NCI-H524 treated with DMSO at 0.1 percent for 48 hours (cell line): Measurements from ENCODE around the gene CALCA.

Experiments used
- DNase-seq: peaks from one replicate; lab custom pipeline; 2025; lab: John Stamatoyannopoulos, UW

CALCA gene

DNA sequence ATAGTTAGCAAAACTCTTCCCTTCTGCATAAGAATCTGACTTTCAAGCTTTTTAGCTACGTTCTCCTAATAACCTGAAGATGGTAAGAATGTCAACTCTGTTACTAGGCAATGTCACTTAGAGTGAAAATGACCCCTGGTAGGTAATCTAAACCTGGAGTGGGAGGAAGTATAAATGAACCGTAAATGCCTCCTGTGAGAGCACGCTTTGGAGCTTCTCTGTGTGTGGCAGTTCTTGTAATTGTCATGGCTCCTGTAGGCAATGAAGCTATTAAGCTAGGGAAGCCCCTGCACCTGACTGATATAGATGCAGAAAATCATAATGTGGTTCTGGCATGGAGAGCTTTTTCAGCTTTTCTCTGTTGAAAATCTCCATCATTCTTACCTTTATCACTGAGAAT lies 29.4 kb downstream of the CALCA start:
- no peak for DNase-seq

DNA sequence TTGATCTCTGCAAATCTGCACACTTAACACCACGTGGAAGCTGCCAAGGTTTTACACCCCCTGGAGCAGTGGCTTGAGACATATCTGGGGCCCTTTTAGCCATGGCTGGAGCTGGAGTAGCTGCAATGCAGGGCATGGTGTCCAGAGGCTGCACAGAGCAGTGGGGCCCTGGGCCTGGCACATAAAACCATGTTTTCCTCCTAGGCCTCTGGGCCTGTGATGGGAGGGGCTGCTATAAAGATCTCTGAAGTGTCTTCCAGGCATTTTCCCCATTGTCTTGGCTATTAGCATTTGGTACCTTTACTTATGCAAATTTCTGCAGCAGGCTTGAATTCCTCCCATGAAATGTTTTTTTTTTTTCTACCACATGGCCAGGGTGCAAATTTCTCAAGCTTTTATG lies 33.2 kb downstream of the CALCA start:
- DNase-seq: no peak

DNA sequence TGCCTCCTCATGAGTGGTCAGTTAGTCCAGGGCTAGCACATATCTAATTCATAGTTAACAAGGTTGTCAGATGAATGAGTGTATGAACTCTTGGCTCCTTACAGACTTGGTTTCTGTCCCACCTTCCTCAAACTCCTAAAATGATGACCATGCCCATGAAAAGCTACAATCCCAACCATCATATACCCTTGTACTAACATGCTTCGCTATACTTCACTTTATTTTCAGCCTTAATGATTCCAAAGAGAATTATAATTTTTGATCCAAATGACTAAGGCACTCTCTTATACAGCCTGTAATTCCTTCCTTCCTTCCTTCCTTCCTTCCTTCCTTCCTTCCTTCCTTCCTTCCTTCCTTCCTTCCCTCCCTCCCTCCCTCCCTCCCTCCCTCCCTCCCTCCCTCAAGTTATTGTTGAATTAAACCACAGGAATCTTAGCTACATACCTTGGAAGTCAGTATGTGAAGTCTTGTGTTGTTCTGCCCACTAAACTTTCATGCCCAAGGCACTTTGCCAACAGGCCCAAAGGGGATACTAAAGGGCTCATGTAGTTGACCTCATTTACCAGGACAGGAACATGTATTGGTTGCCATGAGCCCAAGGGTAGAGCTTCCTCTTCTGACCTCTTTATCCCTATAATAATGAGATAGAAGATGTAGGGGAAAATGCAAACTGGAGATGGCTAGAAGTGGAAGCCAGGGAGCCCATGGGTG lies 37.4 kb downstream of the CALCA start:
- no peak for DNase-seq

DNA sequence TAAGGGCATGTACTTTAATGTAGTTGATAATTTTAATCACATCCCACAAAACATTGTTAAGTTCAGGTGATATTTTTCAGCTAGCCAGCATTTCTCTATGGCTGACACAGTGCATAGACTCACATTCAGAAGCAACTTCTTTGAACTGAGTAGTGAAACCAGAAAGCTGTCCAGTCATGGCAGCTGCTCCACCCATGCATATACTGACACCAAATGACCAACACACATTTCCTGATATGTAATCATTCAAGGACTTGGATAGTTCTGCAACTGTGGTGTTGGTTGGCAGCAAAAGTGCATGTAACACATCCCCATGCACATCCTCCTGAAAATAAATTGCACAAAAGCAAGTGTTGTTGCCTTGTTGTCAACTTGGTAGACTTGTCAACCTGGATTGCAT lies 39.7 kb downstream of the CALCA start:
- DNase-seq: no peak

DNA sequence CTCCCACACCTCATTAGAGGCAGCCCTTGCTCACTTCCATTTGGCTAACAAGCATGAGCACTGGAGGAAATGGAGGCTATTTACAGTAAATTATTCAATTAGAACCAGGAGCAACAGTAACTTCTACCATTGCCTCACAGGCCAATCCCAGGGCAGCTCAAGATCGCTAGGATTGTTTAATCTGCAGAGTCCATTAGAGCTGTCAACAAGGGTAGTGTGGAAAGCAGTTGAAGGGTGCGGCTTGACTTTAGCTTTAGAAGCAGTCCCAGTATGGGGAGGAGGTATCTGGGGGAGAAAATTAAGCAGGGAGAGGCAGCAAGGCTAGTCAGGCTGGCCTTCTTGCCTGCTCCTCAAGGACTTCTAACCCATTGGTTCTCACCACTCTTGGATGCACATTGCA lies 41.8 kb downstream of the CALCA start:
- DNase-seq: no peak

DNA sequence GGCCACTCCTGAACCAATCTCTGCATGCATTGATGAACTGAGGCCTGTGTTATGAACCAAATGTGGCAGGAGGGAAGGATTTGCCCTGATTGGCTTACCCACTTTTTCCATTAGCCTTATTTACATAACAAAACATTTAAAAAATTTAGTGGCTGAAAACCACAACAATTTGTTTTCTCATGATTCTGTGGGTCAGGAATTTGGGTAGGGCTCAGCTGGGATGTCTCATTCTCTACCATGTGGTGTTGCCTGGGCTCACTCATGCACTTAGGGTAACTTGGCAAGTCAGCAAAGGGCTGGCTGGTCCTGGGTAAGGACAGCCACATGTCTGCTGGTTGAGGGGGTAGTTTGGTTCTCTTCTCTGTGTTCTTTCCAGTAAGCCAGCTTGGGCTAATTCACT lies 45.0 kb downstream of the CALCA start:
- no peak for DNase-seq

DNA sequence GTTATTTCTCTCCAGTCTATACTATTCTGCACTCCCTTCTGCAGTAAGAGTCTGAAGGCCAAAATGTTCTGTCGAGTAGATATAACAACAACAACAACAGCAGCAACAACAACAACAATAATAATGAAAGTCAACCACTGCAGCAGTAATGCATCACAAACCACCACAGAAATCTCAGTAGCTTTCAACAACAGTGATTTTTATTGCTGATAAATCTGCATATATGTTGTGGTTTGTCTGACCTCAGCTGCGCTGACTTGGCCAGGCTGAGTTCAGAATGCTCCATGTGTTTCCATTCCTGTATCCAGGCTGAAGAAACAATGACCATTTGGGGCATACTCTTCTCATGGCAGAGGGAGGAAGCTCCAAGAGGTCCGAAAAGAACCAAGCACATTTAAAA lies 47.8 kb downstream of the CALCA start:
- no peak for DNase-seq
